Stimulated activated CD8-positive, alpha-beta memory T cell treated with anti-CD3 and anti-CD28 coated beads, Interleukin-12 subunit alpha, Interleukin-12 subunit beta, amount 100 ng/mL, for 1 hour (primary cell): ENCODE results near the gene CFLAR.

Source experiments
- DNase-seq: peaks from one replicate; pipeline ENCODE4 v3.0.0-alpha.2; 2020; ENCODE audit warnings: low read depth

CFLAR gene

DNA sequence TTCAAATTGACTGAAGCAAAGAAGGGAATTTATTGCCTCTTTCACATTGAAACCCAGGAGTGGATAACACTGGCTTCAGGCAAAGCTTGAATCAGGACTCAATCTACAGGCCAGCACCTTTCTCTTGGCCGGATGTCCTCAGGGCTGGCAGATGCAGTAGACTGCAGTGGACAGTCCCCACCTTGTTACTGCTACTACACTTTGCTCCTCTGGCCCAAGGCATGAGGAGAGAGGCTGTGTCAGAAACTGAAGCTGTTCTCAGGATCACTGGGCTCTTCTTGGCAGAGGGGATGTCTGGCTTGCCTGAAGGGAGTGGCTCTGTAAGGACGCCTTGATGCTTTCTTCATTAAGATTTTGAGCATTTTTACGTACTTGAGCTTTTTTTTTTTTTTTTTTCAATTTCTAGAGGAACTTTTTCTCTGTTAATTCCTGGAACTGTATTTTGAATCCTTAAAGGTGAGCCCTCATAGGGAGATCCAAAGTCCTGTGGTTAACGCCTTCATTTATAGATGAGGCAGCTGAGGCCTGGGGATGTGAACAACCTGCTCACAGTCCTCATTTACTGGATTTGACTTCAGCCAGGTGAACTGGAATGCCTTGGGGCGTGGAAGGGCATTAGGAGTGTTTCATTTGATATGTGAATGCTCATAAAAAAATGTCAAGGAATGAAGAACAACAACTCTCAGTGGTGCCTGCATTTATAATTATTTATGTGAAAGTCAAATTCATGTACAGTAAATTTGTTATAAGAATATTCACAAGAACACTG is 103.5 kb downstream of the CFLAR start:
- no peak for DNase-seq

DNA sequence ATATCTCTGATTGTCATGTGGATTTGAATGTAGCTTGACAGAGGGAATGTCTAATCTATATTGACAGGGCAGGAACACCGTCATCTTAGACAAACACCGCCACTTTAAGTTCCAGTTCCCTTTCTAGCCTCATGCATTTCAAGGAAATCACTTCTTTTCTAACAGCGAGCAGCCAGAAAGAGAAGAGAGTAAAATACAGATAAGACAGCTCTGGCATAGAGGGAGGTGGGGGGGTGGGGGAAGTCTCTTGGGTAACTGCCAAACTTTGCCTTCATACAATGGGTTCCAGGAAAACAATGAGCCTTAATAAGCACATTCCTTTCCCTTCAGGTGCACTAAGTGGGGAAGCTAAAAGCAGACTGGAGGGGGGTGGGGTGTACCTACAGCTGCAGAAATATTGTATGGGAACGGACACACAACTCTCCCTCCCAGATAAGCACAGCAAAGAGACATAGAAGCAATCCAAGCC is 104.2 kb downstream of the CFLAR start:
- DNase-seq = no peak

DNA sequence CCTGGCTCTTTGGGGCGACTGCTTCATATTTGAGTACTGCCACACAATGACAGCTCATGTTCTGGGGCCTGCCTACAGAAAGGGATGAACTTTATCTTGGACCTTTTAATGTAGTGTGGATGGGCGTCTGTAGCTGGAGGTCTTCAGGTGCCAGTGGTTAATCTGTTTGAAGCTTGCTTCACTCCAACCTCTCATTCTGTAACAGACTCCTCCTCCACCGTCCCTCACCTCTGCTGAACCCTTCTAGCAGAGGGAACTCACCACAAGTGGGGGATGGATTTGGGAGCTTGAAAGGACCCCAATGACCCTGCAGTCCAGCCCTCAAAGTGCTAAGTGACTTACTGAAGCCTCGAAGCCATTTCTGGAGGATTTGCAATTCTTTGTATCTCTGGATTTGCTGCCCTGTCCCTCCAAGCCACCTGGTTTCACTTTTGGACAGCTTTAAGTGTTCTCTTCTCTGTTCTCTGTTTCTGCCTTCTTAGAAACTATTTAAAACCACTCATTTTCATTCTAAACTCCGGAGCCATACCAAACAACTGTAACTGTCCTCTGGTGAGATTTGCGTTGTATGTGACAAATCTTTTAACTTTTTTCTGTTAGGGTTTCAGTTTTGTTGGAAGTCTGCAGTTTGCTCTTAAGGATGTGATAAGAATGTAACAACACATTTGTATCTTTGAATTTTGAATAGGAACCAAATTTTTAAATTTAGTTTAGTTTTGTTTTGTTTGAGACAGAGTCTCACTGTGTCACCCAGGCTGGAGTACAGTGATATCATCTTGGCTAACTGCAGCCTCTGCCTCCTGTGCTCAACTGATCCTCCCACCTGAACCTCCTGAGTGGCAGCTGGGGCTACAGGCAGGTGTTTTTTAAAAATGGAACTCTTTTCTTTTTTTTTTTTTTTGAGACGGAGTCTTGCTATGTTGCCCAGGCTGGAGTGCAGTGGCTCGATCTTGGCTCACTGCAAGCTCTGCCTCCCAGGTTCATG is 107.4 kb downstream of the CFLAR start:
- DNase-seq = no peak
